Gastroesophageal sphincter (tissue), 4 donors: ENCODE data around the gene NBL1. TPM values are rescaled to one million over a fixed set of nuclear protein-coding genes. Genes with fewer than 3 reads are reported as not detected.

ENCODE experiments used
- ATAC-seq: fragments of 150-250 bp; one replicate; pipeline ENCODE4 v1.9.1; 2016; ENCODE audit warnings: mild to moderate bottlenecking, moderate library complexity
- H3K27ac ChIP-seq, 4 donors: fragments of 200-600 bp; sonication (generic) in 3 of 4; 1 replicate in 3 of 4; 2 replicates in 1 of 4; pipeline ENCODE4 v1.5.1; 2016 to 2019
- H3K27me3 ChIP-seq: fragments of 200-600 bp; sonication (generic); one replicate; pipeline ENCODE4 v1.5.1; 2019
- H3K36me3 ChIP-seq, 2 donors: fragments of 200-600 bp; sonication (generic); one replicate each; pipeline ENCODE4 v1.5.1; 2019; ENCODE audit warnings: control low read depth in 1 of 2
- H3K4me1 ChIP-seq, 3 donors: fragments of 200-600 bp; sonication (generic); 1 replicate in 2 of 3; 2 replicates in 1 of 3; pipeline ENCODE4 v1.5.1; 2016 to 2019; ENCODE audit warnings: control low read depth in 2 of 3
- H3K4me3 ChIP-seq, 2 donors: fragments of 200-600 bp; sonication (generic); one replicate each; pipeline ENCODE4 v1.5.1; 2019; ENCODE audit warnings: mild to moderate bottlenecking in 1 of 2, moderate library complexity in 1 of 2
- H3K9me3 ChIP-seq, 3 donors: fragments of 200-600 bp; sonication (generic); one replicate each; pipeline ENCODE4 v1.5.1; 2017 to 2019; ENCODE audit warnings: control low read depth in 2 of 3
- CTCF ChIP-seq, 4 experiments: fragments of 200-600 bp in 2 of 4; fragments of 450-650 bp in 2 of 4; sonication (generic) in 1 of 4; IDR thresholded peaks; one replicate each; pipeline ENCODE4 v1.5.1; 2017 to 2019; ENCODE audit warnings: antibody characterized with exemption in 4 of 4, mild to moderate bottlenecking in 2 of 4, moderate library complexity in 2 of 4
- EP300 ChIP-seq: sonication (generic); formaldehyde crosslinking; IDR thresholded peaks from one replicate; pipeline ENCODE4 v1.6.1; 2017; ENCODE audit warnings: antibody characterized with exemption, mild to moderate bottlenecking
- POLR2A ChIP-seq, 2 donors: fragments of 450-650 bp; IDR thresholded peaks; one replicate each; pipeline ENCODE4 v1.6.1; 2017; ENCODE audit warnings: antibody characterized with exemption in 2 of 2, mild to moderate bottlenecking in 2 of 2, moderate library complexity in 1 of 2
- POLR2AphosphoS5 ChIP-seq: sonication (generic); formaldehyde crosslinking; IDR thresholded peaks from one replicate; pipeline ENCODE4 v1.6.1; 2017; ENCODE audit warnings: antibody characterized with exemption
- WGBS, 2 donors: methylation state at CpG; one replicate each; pipeline ENCODE4 v1.1.5; 2018; ENCODE audit warnings: low coverage in 1 of 2; 5-methylcytosine and 5-hydroxymethylcytosine counted together
- total RNA-seq, 4 donors: library from RNA; depleted of rRNA; stranded (reverse); fragments of >200 nt; gene quantifications; one replicate each; pipeline ENCODE4 v1.1.0, GENCODE V29; 2016

NBL1 gene
- total RNA-seq, 4 donors from 2014 or later, result 203 to 343 (median 301) TPM

DNA sequence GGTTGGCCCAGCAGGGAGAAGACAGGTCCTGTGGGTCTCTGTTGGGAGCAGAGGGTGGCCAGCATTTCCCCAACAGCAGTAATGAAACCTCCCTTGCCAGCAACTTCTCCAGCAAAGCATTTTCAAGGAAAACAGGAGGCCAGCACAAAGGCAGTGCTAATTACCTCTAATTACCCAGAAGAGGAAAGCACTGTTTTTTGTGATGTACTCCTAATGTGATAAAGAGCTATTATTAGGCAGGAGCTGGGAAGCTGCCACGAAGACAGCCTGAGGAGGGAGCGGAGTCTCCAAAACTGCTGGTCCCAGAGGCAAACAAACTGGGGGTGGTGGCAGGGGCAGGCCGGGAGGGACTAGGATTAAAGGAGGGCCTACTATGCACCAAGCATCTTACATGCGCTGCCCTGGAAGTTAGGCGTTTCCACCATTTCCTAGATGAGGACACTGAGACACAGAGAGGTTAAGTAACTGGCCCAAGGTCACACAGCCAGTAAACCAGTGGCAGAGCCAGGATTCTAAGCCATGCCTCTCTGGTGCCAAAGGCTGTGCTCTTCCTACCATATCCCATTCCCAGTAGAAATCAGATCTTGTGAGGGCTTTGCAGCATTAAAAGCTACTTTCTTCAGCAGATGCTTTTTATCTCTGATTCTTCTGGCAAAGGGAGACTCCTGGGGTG, 45.1 kb downstream of the NBL1 start:
- WGBS, 2 donors, result 20 to 74% methylated on average over 1 to 5 of the region's 5 CpGs
- H3K27ac ChIP-seq, result no peak overlapping the region
- no peaks in the 10 kb centered on the region for H3K4me1 ChIP-seq
- no peak overlapping the region for H3K4me3 ChIP-seq
- H3K36me3 ChIP-seq, result peaks cover 0 to 88% of the 10 kb centered on the region in 2 donors
- no peaks in the 10 kb centered on the region for H3K27me3 ChIP-seq
- TF ChIP-seq POLR2AphosphoS5, result no peak
- TF ChIP-seq EP300, result no peak
- TF ChIP-seq POLR2A (IDR thresholded peaks at IDR 0.05), result no peak
- TF ChIP-seq CTCF (IDR thresholded peaks at IDR 0.05), result no peak
- H3K9me3 ChIP-seq, result peaks cover 0 to 4% (median 0%) of the 10 kb centered on the region in 3 donors
- ATAC-seq, result no peak

GRCh38 chr1:19689856-19690255, 45.7 kb downstream of the NBL1 start:
- H3K27ac ChIP-seq, result no peak overlapping the region
- H3K36me3 ChIP-seq, result peaks cover 0 to 90% of the 10 kb centered on the region in 2 donors
- WGBS, 2 donors, result 95 to 96% methylated on average over 2 to 3 of the region's 3 CpGs
- peaks cover 0 to 4% (median 0%) of the 10 kb centered on the region in 3 donors for H3K9me3 ChIP-seq
- no peaks in the 10 kb centered on the region for H3K4me1 ChIP-seq
- no peaks in the 10 kb centered on the region for H3K27me3 ChIP-seq
- H3K4me3 ChIP-seq, result no peak overlapping the region
- no peak for TF ChIP-seq POLR2AphosphoS5
- TF ChIP-seq CTCF (IDR thresholded peaks at IDR 0.05), result no peak
- no peak for TF ChIP-seq EP300
- no peak for TF ChIP-seq POLR2A (IDR thresholded peaks at IDR 0.05)
- no peak for ATAC-seq

- Histone ChIP-seq H3K27ac (no peak overlapping the region), H3K9me3 (peaks cover 0 to 4% (median 0%) of the 10 kb centered on the region in 3 donors), H3K36me3 (peaks cover 0 to 90% of the 10 kb centered on the region in 2 donors), H3K4me3 (no peak overlapping the region), H3K4me1 (no peaks in the 10 kb centered on the region), H3K27me3 (no peaks in the 10 kb centered on the region)
- no peak for TF ChIP-seq POLR2AphosphoS5
- no peak for TF ChIP-seq EP300
- no peak for TF ChIP-seq CTCF (IDR thresholded peaks at IDR 0.05)
- TF ChIP-seq POLR2A (IDR thresholded peaks at IDR 0.05), result no peak
- ATAC-seq, result no peak
- WGBS, 2 donors, result no CpG with 5 or more reads among the region's 7 CpGs
Observed at GRCh38 chr1:19690342-19690741, 46.2 kb downstream of the NBL1 start.

DNA sequence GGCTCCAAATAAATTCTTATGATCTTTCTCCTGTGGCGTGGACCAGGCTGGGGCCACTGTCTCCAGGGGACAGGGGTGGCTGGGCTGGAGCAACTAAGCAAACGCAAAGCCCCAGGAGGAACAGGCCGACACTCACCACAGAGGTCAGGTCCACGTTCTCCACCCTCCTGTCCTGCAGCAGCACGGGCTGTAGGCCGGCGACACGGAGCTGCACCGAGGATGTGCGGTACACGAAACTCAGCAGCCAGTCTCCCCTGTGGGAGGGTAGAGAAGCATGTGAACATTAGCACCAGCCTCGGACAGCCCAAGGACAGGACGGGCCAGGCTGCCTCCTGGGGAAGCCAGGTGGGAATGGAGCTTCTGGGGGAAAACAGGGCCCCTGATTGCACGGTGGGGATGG, 50.2 kb downstream of the NBL1 start:
- TF ChIP-seq POLR2A (IDR thresholded peaks at IDR 0.05), result no peak
- TF ChIP-seq CTCF (IDR thresholded peaks at IDR 0.05), result no peak
- no peak for TF ChIP-seq POLR2AphosphoS5
- no peak for TF ChIP-seq EP300

GRCh38 chr1:19695772-19696171, 51.7 kb downstream of the NBL1 start:
- H3K27me3 ChIP-seq, result no peaks in the 10 kb centered on the region
- ATAC-seq, result no peak
- 83% methylated on average over 7 of the region's 7 CpGs; no CpG with 5 or more reads in 1 of the 2 donors for WGBS, 2 donors
- no peaks in the 10 kb centered on the region for H3K9me3 ChIP-seq
- H3K4me3 ChIP-seq, result no peak overlapping the region
- no peak overlapping the region for H3K27ac ChIP-seq
- H3K4me1 ChIP-seq, result no peaks in the 10 kb centered on the region
- TF ChIP-seq EP300, result no peak
- no peak for TF ChIP-seq CTCF (IDR thresholded peaks at IDR 0.05)
- no peak for TF ChIP-seq POLR2A (IDR thresholded peaks at IDR 0.05)
- no peak for TF ChIP-seq POLR2AphosphoS5
- peaks cover 0 to 93% of the 10 kb centered on the region in 2 donors for H3K36me3 ChIP-seq

More for the DNA sequence above, 50.2 kb downstream of the NBL1 start:
- H3K27me3 ChIP-seq, result no peaks in the 10 kb centered on the region
- no peak overlapping the region for H3K27ac ChIP-seq
- peaks cover 0 to 93% of the 10 kb centered on the region in 2 donors for H3K36me3 ChIP-seq
- 60 to 90% methylated on average over 1 to 4 of the region's 14 CpGs for WGBS, 2 donors
- H3K4me3 ChIP-seq, result no peak overlapping the region
- no peaks in the 10 kb centered on the region for H3K9me3 ChIP-seq
- no peaks in the 10 kb centered on the region for H3K4me1 ChIP-seq
- no peak for ATAC-seq
